GM19468 (cell line): ENCODE measurements around the gene PTN.
"Not testable (repeated sequence)": the region's sequence is repeated elsewhere in the genome, so short reads cannot be mapped to it uniquely, and the experiment has no call there.

Experiments
- ATAC-seq: cut with Tn5 transposase; IDR thresholded peaks from one replicate; pipeline ENCODE4 v1.9.1; 2021; ENCODE audit warnings: mild to moderate bottlenecking, moderate library complexity, moderate number of reproducible peaks; ENCODE audit not compliant: unreplicated experiment; ENCODE audit errors: extremely low read depth

Gene PTN

DNA sequence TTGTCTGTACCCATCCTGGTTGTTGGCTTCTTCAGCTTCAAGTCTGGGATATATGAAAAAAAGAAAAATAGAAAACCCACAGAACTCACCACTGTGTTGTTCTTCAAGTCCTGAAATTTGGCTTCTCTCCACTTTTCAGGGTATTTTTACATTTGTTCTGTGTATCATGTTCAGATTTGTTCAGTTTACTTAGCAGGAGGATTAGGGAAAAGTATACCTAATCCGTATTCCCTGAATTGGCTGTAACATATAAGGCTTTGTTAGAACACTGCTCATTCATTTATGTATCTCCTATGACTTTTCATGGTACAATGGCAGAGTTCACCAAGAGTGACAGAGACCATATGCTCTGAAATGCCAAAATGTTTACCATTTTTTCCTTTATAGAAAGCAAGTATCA lies 146.9 kb downstream of the PTN start:
- no peak for ATAC-seq

DNA sequence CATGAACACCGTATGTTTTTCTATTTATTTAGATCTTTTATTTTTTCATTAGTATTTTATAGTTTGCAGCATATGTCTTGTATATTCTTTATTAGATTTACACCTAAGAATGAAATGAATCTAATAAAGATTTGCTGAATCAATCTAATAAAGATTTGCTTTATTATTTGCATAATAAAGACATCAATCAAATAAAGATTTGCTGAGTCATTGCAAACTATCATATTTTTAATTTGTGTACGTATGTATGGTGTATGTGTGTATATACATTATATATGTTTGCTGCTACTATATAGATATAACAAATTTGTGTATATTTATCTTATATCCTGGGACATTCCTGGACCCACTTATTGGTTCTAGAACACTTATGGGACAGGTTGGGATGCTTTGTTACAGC lies 147.5 kb downstream of the PTN start:
- ATAC-seq = no peak

DNA sequence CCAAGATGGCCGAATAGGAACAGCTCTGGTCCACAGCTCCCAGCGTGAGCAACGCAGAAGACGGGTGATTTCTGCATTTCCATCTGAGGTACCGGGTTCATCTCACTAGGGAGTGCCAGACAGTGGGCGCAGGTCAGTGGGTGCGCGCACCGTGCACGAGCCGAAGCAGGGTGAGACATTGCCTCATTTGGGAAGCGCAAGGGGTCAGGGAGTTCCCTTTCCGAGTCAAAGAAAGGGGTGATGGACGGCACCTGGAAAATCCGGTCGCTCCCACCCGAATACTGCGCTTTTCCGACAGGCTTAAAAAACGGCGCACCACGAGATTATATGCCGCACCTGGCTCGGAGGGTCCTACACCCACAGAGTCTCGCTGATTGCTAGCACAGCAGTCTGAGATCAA lies 161.9 kb downstream of the PTN start:
- ATAC-seq = not testable (repeated sequence)
